H9 (cell line): Measurements from ENCODE around the gene A1BG. TPM values are rescaled to one million over a fixed set of nuclear protein-coding genes. Genes with fewer than 3 reads are reported as not detected.

Experiments
- DNase-seq: peaks from one replicate; pipeline ENCODE4 v3.0.0-alpha.2; 2017
- H2AFZ ChIP-seq: one replicate; pipeline ENCODE4 v1.6.1; 2013; ENCODE audit warnings: mild to moderate bottlenecking, low read length, control low read depth, moderate library complexity
- H2AK5ac ChIP-seq: 2 replicates; pipeline ENCODE4 v1.6.1; 2013; ENCODE audit warnings: low read length, control low read depth, mixed read lengths; ENCODE audit not compliant: insufficient read length
- H2BK120ac ChIP-seq: one replicate; pipeline ENCODE4 v1.6.1; 2013; ENCODE audit warnings: low read depth, mild to moderate bottlenecking, low read length, control low read depth, inconsistent platforms; ENCODE audit not compliant: poor library complexity, severe bottlenecking
- H2BK12ac ChIP-seq: 2 replicates; pipeline ENCODE4 v1.6.1; 2013; ENCODE audit warnings: low read length, control low read depth, mixed read lengths, low read depth; ENCODE audit not compliant: insufficient read length
- H2BK15ac ChIP-seq: 2 replicates; pipeline ENCODE4 v1.6.1; 2013; ENCODE audit warnings: low read depth, low read length, control low read depth
- H2BK20ac ChIP-seq: one replicate; pipeline ENCODE4 v1.6.1; 2013; ENCODE audit warnings: low read depth, mild to moderate bottlenecking, low read length, control low read depth, inconsistent platforms; ENCODE audit not compliant: poor library complexity, severe bottlenecking
- H2BK5ac ChIP-seq: 2 replicates; pipeline ENCODE4 v1.6.1; 2013; ENCODE audit warnings: low read length, control low read depth, mixed read lengths; ENCODE audit not compliant: insufficient read length
- H3K14ac ChIP-seq: 2 replicates; pipeline ENCODE4 v1.6.1; 2013; ENCODE audit warnings: low read length, control low read depth; ENCODE audit not compliant: insufficient read depth
- H3K18ac ChIP-seq: 2 replicates; pipeline ENCODE4 v1.6.1; 2013; ENCODE audit warnings: low read depth, mild to moderate bottlenecking, mixed read lengths, low read length, control low read depth; ENCODE audit not compliant: insufficient read length
- H3K23ac ChIP-seq: 2 replicates; pipeline ENCODE4 v1.6.1; 2013; ENCODE audit warnings: low read length, control low read depth, mixed read lengths, low read depth; ENCODE audit not compliant: insufficient read length
- H3K23me2 ChIP-seq: 2 replicates; pipeline ENCODE4 v1.6.1; 2013; ENCODE audit warnings: low read depth, mild to moderate bottlenecking, mixed read lengths, low read length, control low read depth; ENCODE audit not compliant: insufficient read length, poor library complexity, severe bottlenecking
- H3K27ac ChIP-seq: 2 replicates; pipeline ENCODE4 v1.5.1; 2013; ENCODE audit warnings: low read length, control low read depth, mixed read lengths, low read depth; ENCODE audit not compliant: insufficient read length
- H3K27me3 ChIP-seq: 2 replicates; pipeline ENCODE4 v1.6.1; 2013; ENCODE audit warnings: low read length, control low read depth, inconsistent platforms; ENCODE audit not compliant: insufficient read depth
- H3K4ac ChIP-seq: 2 replicates; pipeline ENCODE4 v1.6.1; 2013; ENCODE audit warnings: low read depth, mild to moderate bottlenecking, control low read depth, inconsistent platforms, low read length, moderate library complexity
- H3K4me1 ChIP-seq: 2 replicates; pipeline ENCODE4 v1.6.1; 2013; ENCODE audit warnings: low read length, control low read depth, inconsistent platforms; ENCODE audit not compliant: insufficient read depth
- H3K4me2 ChIP-seq: 2 replicates; pipeline ENCODE4 v1.6.1; 2013; ENCODE audit warnings: low read length, control low read depth, mixed read lengths; ENCODE audit not compliant: insufficient read length, insufficient read depth
- H3K56ac ChIP-seq: 2 replicates; pipeline ENCODE4 v1.6.1; 2013; ENCODE audit warnings: low read depth, mild to moderate bottlenecking, mixed read lengths, low read length, control low read depth; ENCODE audit not compliant: insufficient read length
- H3K79me1 ChIP-seq: 2 replicates; pipeline ENCODE4 v1.6.1; 2013; ENCODE audit warnings: low read depth, mild to moderate bottlenecking, moderate library complexity, low read length, control low read depth, inconsistent platforms; ENCODE audit not compliant: insufficient read depth, poor library complexity, severe bottlenecking
- H3K79me2 ChIP-seq: 2 replicates; pipeline ENCODE4 v1.6.1; 2013; ENCODE audit warnings: low read length, control low read depth, inconsistent platforms; ENCODE audit not compliant: insufficient read depth
- H3K9ac ChIP-seq: 2 replicates; pipeline ENCODE4 v1.6.1; 2013; ENCODE audit warnings: low read length, control low read depth, mixed read lengths; ENCODE audit not compliant: insufficient read length; ENCODE audit errors: extremely low read depth
- H3K9me3 ChIP-seq: one replicate; pipeline ENCODE4 v1.6.1; 2013; ENCODE audit warnings: low read depth, low read length, inconsistent platforms; ENCODE audit not compliant: control insufficient read depth
- H3T11ph ChIP-seq: one replicate; pipeline ENCODE4 v1.6.1; 2013; ENCODE audit warnings: mild to moderate bottlenecking, low read length, control low read depth, inconsistent platforms
- H4K20me1 ChIP-seq: one replicate; pipeline ENCODE4 v1.6.1; 2013; ENCODE audit not compliant: control insufficient read depth, insufficient read length, insufficient read depth
- H4K5ac ChIP-seq: 2 replicates; pipeline ENCODE4 v1.6.1; 2013; ENCODE audit warnings: low read depth, mild to moderate bottlenecking, mixed read lengths, low read length, control low read depth; ENCODE audit not compliant: insufficient read length
- H4K8ac ChIP-seq: replicated peaks from 2 replicates; pipeline ENCODE4 v1.6.1; 2013; ENCODE audit warnings: low read length, control low read depth, mixed read lengths, low read depth; ENCODE audit not compliant: insufficient read length
- H4K91ac ChIP-seq: 2 replicates; pipeline ENCODE4 v1.6.1; 2013; ENCODE audit warnings: low read depth, mild to moderate bottlenecking, moderate library complexity, mixed read lengths, low read length, control low read depth; ENCODE audit not compliant: insufficient read length
- H3K27ac Mint-ChIP-seq, 3 experiments: 2 replicates in 2 of 3; 3 replicates in 1 of 3; pipeline ENCODE4 v1.8.0; 2020 to 2021; ENCODE audit warnings: mixed read lengths in 3 of 3, mild to moderate bottlenecking in 1 of 3, moderate library complexity in 1 of 3
- H3K27me3 Mint-ChIP-seq: 2 replicates; pipeline ENCODE4 v1.8.0; 2021; ENCODE audit warnings: low read depth, mild to moderate bottlenecking, moderate library complexity, mixed read lengths
- H3K36me3 Mint-ChIP-seq, 3 experiments: 2 replicates in 2 of 3; 3 replicates in 1 of 3; pipeline ENCODE4 v1.8.0; 2020 to 2021; ENCODE audit warnings: low read depth in 3 of 3, mixed read lengths in 3 of 3; ENCODE audit not compliant: insufficient read depth in 1 of 3
- H3K4me1 Mint-ChIP-seq, 2 experiments: 2 replicates each; pipeline ENCODE4 v1.8.0; 2020; ENCODE audit warnings: mixed read lengths in 2 of 2
- H3K4me3 Mint-ChIP-seq, 2 experiments: 2 replicates in 1 of 2; 3 replicates in 1 of 2; pipeline ENCODE4 v1.8.0; 2020 to 2021; ENCODE audit warnings: mild to moderate bottlenecking in 2 of 2, mixed read lengths in 2 of 2, moderate library complexity in 1 of 2
- H3K9me3 Mint-ChIP-seq, 2 experiments: 2 replicates in 1 of 2; 3 replicates in 1 of 2; pipeline ENCODE4 v1.8.0; 2020; ENCODE audit warnings: mild to moderate bottlenecking in 2 of 2, mixed read lengths in 2 of 2, moderate library complexity in 1 of 2
- WGBS: extraction: QIAGEN DNeasy Blood & Tissue Kit; methylation state at CpG from one replicate; pipeline ENCODE4 v1.1.7; 2013; ENCODE audit warnings: missing lambda C conversion rate, low lambda C conversion rate, mixed read lengths; ENCODE audit not compliant: insufficient read length; ENCODE audit errors: extremely low coverage; 5-methylcytosine and 5-hydroxymethylcytosine counted together
- total RNA-seq: library from RNA; stranded (reverse); gene quantifications from 2 replicates; pipeline ENCODE4 v1.2.1, GENCODE V29; 2021
- TF ChIP-seq, protein P1 (sequence below): fragments of 200-600 bp; sonication (generic); conservative IDR thresholded peaks from 3 replicates; pipeline ENCODE4 v1.8.0; 2021; ENCODE audit warnings: antibody characterized with exemption, mild to moderate bottlenecking

Gene A1BG
- total RNA-seq, 1 experiment from 2014 or later, result 17.4 TPM

DNA sequence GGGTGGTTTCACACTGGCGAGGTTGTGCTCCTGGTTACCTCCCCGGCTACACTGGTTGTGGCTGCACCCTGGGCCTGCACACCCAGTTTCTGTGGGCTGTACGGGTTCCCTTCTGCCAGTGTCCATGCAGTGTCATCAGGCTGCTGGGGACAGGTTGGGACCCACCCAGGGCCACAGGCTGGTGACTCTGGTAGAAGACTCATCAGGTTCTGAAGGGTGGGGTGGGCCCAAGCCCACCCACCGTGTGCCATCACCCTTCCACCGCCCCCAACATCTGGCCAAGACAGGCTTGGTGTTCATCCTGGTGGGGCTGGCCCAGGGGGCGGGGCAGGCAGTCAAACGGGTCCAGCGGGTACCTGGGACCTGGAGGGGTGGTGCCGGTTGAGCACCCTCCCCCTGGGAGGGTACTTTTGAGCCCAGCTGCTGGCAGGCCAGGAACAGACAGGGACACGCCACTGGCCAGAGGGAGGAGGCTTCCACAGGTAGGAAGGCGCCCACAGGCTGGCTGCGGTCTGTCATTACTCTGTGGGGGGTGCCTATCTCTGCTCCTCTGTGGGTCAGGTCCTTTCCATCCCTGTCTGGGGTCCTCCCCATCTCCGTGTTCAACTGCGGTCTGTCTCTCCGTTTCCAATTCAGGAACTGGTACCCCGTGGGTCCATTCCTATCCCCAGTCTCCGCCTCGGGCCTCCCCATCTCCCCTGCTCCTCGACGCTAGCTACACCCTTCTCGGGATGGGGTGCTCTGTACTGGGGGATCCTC is 42.1 kb upstream of the A1BG start, which contains the start of gene RNF225:
TSS of gene RNF225 (plus strand) at position 437 of the 759 bp plus-strand sequence. CDS start 434 bp downstream, outside the sequence.
- Histone ChIP-seq H4K8ac (no peak within 1 kb of the TSS), H2BK120ac (no peak within 1 kb of the TSS), H2AFZ (no peak within 1 kb of the TSS), H3T11ph (no peak within 1 kb of the TSS), H3K23ac (no peak within 1 kb of the TSS), H3K4me1 (no peaks in the 10 kb centered on the region), H2BK20ac (no peak within 1 kb of the TSS), H2BK15ac (no peak within 1 kb of the TSS), H2AK5ac (no peak within 1 kb of the TSS), H3K23me2 (peaks cover 7% of the 10 kb centered on the region), H3K9ac (no peak within 1 kb of the TSS), H3K56ac (no peak within 1 kb of the TSS), H3K4ac (no peak within 1 kb of the TSS), H4K91ac (no peak within 1 kb of the TSS), H3K9me3 (no peaks in the 10 kb centered on the region), H3K79me2 (no peaks in the 10 kb centered on the region), H3K14ac (no peak within 1 kb of the TSS), H3K27me3 (no peaks in the 10 kb centered on the region; the same call in 1 of the 2 replicates), H2BK5ac (no peak within 1 kb of the TSS), H3K27ac (no peak within 1 kb of the TSS), H4K5ac (no peak within 1 kb of the TSS), H4K20me1 (peaks cover 5% of the 10 kb centered on the region), H3K18ac (peak within 1 kb of the TSS; percentile 22), H3K4me2 (peak within 1 kb of the TSS; percentile 30), H3K79me1 (peaks cover 3% of the 10 kb centered on the region), H2BK12ac (no peak within 1 kb of the TSS)
- no CpG with 5 or more reads among the region's 21 CpGs for WGBS
- peaks cover 12% of the 10 kb centered on the region for H3K27me3 Mint-ChIP-seq
- peak within 1 kb of the TSS; percentile 50 to 90 (median 85); a peak in 5 of 7 replicates for H3K27ac Mint-ChIP-seq
- H3K4me3 Mint-ChIP-seq, result peak within 1 kb of the TSS; percentile 55 to 69
- TF ChIP-seq, protein P1, sequence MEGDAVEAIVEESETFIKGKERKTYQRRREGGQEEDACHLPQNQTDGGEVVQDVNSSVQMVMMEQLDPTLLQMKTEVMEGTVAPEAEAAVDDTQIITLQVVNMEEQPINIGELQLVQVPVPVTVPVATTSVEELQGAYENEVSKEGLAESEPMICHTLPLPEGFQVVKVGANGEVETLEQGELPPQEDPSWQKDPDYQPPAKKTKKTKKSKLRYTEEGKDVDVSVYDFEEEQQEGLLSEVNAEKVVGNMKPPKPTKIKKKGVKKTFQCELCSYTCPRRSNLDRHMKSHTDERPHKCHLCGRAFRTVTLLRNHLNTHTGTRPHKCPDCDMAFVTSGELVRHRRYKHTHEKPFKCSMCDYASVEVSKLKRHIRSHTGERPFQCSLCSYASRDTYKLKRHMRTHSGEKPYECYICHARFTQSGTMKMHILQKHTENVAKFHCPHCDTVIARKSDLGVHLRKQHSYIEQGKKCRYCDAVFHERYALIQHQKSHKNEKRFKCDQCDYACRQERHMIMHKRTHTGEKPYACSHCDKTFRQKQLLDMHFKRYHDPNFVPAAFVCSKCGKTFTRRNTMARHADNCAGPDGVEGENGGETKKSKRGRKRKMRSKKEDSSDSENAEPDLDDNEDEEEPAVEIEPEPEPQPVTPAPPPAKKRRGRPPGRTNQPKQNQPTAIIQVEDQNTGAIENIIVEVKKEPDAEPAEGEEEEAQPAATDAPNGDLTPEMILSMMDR, result no peak
- peaks cover 12% of the 10 kb centered on the region in 2 experiments for H3K4me1 Mint-ChIP-seq
- no peaks in the 10 kb centered on the region for H3K9me3 Mint-ChIP-seq
- H3K36me3 Mint-ChIP-seq, result peaks cover 37 to 47% (median 40%) of the 10 kb centered on the region in 3 experiments; a peak in 6 of 7 replicates
- peak; percentile 88 for DNase-seq
